NCI-H524 treated with DMSO at 0.1 percent for 48 hours (cell line): Measurements from ENCODE around the gene MUC2.

Experiments used
- DNase-seq: peaks from one replicate; lab custom pipeline; 2025; lab: John Stamatoyannopoulos, UW

MUC2 gene

GRCh38 chr11:1051356-1052132 lies 23.1 kb upstream of the MUC2 start:
- no peak for DNase-seq

- DNase-seq = no peak
These were observed 22.3 kb upstream of the MUC2 start for GRCh38 chr11:1052133-1053011.

- no peak for DNase-seq
These were observed 21.4 kb upstream of the MUC2 start for GRCh38 chr11:1053121-1053901.

GRCh38 chr11:1054143-1055108 lies 20.2 kb upstream of the MUC2 start:
- DNase-seq = no peak

DNA sequence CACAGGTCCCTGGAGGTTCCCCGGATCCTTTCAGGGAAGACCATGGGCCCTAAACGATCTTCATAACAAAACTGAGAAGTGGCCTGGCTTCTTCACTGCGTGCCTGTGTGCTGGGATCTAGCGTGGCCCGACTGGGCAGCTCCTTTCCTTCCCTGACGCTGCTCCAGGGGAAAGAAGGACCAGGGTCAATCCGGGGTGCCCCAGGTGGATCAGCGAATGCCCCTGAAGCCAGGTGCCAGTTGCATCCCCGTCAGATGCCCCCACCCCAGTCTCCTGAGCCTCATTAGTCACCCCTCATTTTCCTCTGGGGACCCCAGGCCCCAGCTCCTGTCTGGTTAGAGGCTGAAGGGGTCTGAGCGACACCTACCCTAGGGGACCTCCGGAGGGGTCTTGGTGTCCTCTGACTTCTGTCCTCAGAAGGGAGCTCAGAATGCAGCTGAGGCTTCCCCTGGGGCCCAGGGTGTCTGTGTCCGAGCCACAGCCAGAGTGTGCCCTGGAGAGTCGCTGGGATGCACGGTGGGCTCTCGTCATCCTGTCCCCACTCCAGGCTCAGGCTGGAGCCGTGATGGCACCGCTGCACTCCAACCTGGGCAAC lies 19.5 kb upstream of the MUC2 start:
- DNase-seq = no peak

DNA sequence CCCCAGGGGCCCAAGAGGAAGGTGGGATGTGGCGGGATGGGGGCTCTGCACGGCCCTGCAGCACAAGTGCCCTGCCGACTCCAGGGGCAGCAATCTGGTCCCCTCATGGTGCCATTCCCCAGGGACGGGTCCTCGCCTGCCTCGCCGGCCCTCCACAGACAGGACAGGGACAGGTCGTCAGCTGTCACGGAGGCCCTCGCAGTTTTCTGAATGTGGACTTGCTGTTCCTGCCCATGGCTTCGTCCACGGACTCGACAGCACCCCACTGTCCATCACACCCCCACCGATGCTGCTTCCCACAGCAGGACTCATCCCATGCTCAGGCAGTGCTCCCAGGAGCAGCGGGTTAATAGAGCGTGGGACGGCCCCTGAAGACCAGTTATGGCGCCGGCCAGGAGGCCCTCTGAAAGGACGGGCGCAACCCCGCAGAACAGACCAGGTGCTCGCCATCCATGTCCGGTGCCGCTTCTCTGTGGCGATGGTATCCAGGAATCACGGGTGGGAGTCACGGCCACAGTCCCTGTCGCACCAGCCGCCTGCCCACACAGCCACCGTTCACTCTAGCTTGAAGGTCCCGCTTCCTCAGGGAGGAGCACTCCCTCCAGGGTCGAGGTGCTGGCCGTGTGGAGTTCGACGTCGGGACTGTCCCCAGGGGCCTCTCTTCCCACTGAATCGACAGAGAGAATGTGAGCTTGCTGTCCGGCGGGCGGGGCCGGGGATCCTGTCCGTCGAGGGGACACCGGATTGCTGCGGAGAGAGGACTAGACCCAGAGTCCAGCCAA lies 18.5 kb upstream of the MUC2 start:
- DNase-seq = no peak

DNA sequence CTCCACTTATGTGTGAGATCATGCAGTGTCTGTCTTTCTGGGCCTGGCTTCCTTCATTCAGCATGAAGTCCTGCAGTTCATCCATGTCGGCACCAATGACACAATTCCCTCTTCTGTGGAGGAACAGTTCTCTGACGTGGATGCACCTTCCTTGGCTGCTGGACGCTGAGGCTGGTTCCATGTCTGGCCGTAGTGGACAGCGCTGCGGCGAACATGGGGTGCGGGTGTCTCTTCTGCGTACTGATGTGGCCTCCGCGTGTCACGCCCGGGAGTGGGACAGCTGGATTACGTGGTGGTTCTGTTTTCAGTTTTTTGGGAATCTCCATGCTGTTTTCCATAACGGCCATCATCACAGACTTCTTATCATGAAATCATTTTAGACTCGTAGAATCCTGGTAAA lies 16.9 kb upstream of the MUC2 start:
- DNase-seq = no peak

DNA sequence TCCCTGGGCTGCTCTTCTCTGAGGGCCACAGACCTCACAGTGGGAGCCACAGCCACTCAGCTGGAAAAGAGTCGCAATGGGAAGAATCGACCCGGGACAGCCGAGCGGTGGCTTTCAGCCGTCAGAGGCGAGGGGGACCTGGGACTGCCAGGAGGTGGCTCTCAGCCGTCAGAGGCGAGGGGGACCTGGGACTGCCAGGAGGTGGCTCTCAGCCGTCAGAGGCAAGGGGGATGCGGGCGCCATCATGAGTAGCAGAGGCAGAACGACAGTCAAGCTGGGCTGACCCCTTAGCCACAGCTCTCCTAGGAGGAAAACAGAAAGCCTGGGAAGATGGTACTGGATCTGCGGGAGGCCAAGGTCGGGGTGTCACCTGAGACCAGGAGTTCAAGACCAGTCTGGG lies 14.9 kb upstream of the MUC2 start:
- no peak for DNase-seq

DNA sequence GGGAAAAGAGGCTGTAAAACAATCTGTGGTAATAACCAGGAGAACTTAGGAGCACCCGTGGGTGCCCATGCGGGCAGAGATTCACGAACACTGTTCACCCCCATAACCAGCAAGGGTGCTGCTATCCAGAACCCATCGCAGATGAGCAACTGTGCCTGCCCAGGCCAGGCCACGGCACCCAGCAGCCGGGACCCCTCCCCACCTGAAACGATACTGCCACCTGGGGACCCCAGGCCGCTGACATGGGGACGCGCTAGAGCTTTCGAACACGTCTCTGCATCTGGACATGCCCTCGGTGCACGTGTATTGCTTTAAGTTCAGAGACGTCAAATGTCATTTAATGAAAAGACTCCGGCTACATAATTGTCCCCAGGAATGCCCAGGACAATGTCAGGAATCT lies 14.3 kb upstream of the MUC2 start:
- DNase-seq = no peak

- DNase-seq = no peak
These were observed 13.6 kb upstream of the MUC2 start for GRCh38 chr11:1060852-1061616.

DNA sequence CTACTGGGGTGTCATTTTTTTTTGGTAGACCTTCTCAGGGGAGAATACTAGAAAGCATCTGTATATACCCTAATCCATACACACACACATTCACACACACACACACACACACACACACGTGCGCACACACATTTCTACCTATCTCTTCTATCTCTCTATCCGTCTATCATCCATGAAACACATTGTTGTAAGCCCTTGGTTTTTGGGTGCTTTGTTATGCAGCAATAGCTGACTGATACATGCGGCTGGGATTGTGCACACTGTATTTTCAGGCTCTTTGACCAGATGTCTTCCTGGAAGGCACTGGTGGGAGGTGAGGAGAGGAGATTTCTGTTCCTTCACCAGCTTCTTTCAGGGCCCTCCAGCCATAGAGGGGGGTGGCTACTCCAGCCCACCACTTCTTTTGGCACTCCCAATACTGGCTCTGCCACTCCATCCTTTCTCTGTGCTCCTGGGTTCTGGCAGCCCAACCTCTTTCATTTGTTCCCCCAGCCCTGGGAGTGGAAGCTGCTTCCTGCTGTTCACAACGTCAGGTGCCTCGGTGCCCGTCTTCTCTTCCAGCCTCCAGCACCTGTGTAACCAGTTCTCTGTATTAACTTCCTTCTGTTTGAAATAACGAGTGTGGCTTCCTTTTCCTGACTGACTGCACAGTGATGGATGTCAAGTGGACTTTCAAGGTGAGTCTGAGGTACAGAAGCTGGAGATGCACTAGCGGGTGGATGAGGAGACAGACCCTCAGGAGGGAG lies 12.4 kb upstream of the MUC2 start:
- DNase-seq = no peak

DNA sequence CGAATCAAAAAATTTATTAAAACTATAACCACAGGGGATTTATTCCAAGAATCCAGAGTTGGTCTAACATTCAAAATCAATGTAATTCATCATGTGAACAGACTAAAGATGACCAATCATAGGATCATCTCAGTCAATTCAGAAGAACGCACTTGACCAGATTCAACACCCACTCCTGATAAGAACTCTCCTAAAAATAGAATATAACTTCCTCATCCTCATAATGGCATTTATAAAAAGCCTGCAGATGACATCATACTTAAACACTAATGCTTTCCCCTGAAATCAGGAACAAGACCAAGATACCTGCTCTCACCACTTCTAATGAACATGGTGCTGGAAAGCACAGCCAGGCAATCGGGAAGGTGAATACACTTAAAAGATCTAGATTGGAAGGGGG lies 10.5 kb upstream of the MUC2 start:
- DNase-seq = no peak

DNA sequence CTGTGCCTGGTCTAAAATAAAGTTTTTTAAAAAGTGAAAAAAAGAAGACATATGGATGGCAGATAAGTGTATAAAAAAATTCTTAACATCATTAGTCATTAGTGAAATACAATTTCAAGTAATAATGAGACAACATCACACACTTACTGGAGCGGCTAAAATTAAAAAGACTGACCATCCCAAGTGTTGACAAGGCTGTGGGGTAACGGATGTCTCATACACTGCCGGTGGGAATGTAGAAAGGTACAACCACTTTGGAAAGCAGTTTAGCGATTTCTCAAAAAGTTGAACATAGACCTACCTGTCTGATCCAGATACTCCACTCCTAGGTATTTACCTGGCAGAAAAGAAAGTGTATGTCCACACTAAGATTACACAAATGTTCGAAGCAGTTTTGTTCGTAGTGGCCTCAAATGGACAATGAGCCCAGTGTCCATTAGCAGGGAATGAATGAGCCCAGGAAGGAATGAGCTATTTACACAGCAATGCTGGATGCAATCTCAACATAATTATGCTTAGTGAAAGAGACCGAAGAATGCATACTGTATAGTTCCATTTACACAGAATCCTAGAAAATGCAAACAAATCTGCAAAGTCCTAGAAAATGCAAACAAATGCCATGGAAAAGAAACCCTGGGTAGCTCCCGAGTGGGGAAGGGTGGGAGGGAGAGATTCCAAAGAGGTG lies 6.7 kb upstream of the MUC2 start:
- no peak for DNase-seq

GRCh38 chr11:1069740-1070139 lies 4.9 kb upstream of the MUC2 start:
- DNase-seq = no peak

DNA sequence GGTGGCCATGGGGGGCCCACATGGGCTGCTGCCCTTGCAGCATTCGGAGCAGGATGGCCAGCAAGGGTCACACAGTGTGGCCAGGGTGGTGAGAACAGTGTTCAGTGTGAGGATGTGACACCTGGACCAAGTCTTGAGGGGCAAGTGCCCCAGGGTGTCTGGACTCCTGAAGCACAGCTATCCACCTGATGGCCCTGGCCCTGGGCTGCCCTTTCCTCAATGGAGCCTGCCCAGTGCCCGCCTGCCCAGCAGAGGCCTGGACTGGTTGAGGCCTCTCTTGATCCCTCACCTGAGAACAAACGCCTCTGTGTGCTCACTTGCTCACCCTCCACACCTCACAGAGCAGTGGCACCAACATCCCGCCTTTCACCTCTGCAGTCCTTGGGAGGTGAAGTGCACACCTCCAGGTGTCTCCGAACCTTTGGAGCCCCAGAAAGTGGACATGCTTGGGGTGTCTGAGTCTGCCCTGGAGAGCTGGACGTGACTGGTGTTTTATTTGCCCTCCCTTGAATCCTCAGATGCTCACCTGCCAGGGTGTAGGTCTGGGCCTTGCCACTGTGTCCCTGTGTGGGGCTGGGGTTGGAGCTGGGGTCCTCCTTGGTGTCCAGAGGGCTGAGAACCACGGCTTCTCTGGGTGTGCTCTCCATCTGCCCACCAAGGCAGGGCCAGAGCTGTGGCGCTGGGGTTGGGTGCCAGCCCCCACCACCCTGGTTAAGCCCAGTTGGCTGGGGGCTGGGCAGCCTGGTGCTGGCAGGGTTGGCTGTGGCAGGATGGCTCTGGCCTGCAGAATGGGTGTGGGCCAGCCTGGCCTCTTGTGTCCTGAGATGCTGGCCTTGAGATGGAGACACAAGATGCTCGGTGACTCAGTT lies 3.8 kb upstream of the MUC2 start:
- DNase-seq = no peak

DNA sequence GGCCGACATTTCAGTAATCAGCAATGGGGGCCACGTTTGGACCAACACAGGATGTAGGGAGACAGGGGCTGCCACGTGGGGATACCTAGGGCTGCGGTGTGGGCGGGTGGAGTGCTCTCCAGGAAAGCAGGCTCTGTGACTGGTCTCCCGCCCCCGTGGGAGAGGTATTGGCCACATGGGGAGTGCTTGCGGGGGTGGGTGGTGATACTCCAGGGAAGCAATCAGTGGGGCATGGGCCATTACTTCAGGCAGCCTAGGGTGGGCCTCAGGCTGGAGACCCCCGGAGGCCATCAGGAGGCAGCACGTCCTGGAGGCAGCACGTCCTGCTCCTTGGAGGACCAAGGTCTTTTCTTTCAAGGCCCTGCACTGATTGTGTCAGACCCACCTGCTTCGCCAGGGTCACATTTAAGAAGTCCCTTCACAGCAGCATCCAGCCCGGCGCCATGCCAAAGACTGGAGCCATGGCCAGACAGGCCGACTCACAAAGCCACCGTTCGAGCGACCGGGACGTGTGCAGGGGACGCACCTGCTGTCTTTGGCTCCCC lies 3.0 kb upstream of the MUC2 start:
- DNase-seq = no peak
